Activated T-cell treated with anti-CD3 and anti-CD28 coated beads, Interleukin-2, amount 50 U/mL, for 48 hours (primary cell): ENCODE results near the gene ANXA2.

Source experiments
- DNase-seq, 2 experiments: peaks; one replicate each; pipeline ENCODE4 v3.0.0-alpha.2; 2020

Gene ANXA2

GRCh38 chr15:60386615-60387014 lies 11.2 kb downstream of the ANXA2 start:
- no peak for DNase-seq

- DNase-seq = no peak
Measured at GRCh38 chr15:60385620-60386552, 11.9 kb downstream of the ANXA2 start.

- no peak for DNase-seq
Measured at GRCh38 chr15:60384526-60385126, 13.2 kb downstream of the ANXA2 start.

GRCh38 chr15:60384053-60384452 lies 13.7 kb downstream of the ANXA2 start:
- DNase-seq = no peak

GRCh38 chr15:60382773-60383674 lies 14.8 kb downstream of the ANXA2 start:
- no peak for DNase-seq

- DNase-seq = no peak
Measured at GRCh38 chr15:60381148-60381788, 16.5 kb downstream of the ANXA2 start.

GRCh38 chr15:60379525-60380274 lies 18.1 kb downstream of the ANXA2 start:
- no peak for DNase-seq

GRCh38 chr15:60379185-60379524 lies 18.6 kb downstream of the ANXA2 start:
- DNase-seq = no peak

GRCh38 chr15:60376677-60377095 lies 21.1 kb downstream of the ANXA2 start:
- no peak for DNase-seq

GRCh38 chr15:60375306-60375705 lies 22.5 kb downstream of the ANXA2 start:
- no peak for DNase-seq

GRCh38 chr15:60374628-60375081 lies 23.1 kb downstream of the ANXA2 start:
- no peak for DNase-seq

GRCh38 chr15:60374209-60374608 lies 23.6 kb downstream of the ANXA2 start:
- DNase-seq = no peak

- no peak for DNase-seq
Measured at GRCh38 chr15:60373745-60374144, 24.0 kb downstream of the ANXA2 start.

- DNase-seq = no peak
Measured at GRCh38 chr15:60373327-60373726, 24.5 kb downstream of the ANXA2 start.

GRCh38 chr15:60372756-60373155 lies 25.0 kb downstream of the ANXA2 start:
- DNase-seq = no peak

GRCh38 chr15:60372227-60372626 lies 25.6 kb downstream of the ANXA2 start:
- DNase-seq = no peak

- DNase-seq = peak in 1 of 2 experiments; percentile 34
Measured at GRCh38 chr15:60371175-60372051, 26.4 kb downstream of the ANXA2 start.

GRCh38 chr15:60370869-60371136 lies 27.0 kb downstream of the ANXA2 start:
- no peak for DNase-seq

GRCh38 chr15:60370105-60370868 lies 27.5 kb downstream of the ANXA2 start:
- DNase-seq = no peak

GRCh38 chr15:60369696-60370095 lies 28.1 kb downstream of the ANXA2 start:
- DNase-seq = no peak

GRCh38 chr15:60364612-60364924 lies 33.2 kb downstream of the ANXA2 start:
- DNase-seq = no peak
